Suppressor macrophage treated with lipopolysaccharide for 1 hour (primary cell): ENCODE results near the gene RAMACL.

Source experiments
- DNase-seq, 3 donors: peaks; one replicate each; pipeline ENCODE4 v3.0.0-alpha.2; 2020 to 2022

The RAMACL gene

GRCh38 chr6:166573511-166574216 lies 12.8 kb downstream of the RAMACL start:
- DNase-seq: peak; percentile 62 to 70 (median 69)

GRCh38 chr6:166572370-166573261 lies 13.9 kb downstream of the RAMACL start:
- DNase-seq: peak in 1 of 3 donors; percentile 22

GRCh38 chr6:166570929-166571713 lies 15.4 kb downstream of the RAMACL start:
- DNase-seq: no peak

GRCh38 chr6:166569206-166569605 lies 17.3 kb downstream of the RAMACL start:
- no peak for DNase-seq

GRCh38 chr6:166567813-166568212 lies 18.7 kb downstream of the RAMACL start:
- no peak for DNase-seq

- DNase-seq: peak in 2 of 3 donors; percentile 21 to 35
Measured at GRCh38 chr6:166567107-166567506, 19.4 kb downstream of the RAMACL start.

- DNase-seq: no peak
Measured at GRCh38 chr6:166566026-166567011, 20.2 kb downstream of the RAMACL start.

GRCh38 chr6:166565084-166565967 lies 21.2 kb downstream of the RAMACL start:
- DNase-seq: no peak

GRCh38 chr6:166563805-166564204 lies 22.7 kb downstream of the RAMACL start:
- DNase-seq: no peak

- DNase-seq: no peak
Measured at GRCh38 chr6:166563200-166563599, 23.3 kb downstream of the RAMACL start.

GRCh38 chr6:166562726-166563125 lies 23.8 kb downstream of the RAMACL start:
- no peak for DNase-seq

GRCh38 chr6:166561771-166562359 lies 24.6 kb downstream of the RAMACL start:
- DNase-seq: no peak

- DNase-seq: no peak
Measured at GRCh38 chr6:166560222-166560621, 26.3 kb downstream of the RAMACL start.

- no peak for DNase-seq
Measured at GRCh38 chr6:166559662-166560061, 26.8 kb downstream of the RAMACL start.

GRCh38 chr6:166559211-166559610 lies 27.3 kb downstream of the RAMACL start:
- no peak for DNase-seq

GRCh38 chr6:166558156-166559005 lies 28.1 kb downstream of the RAMACL start:
- DNase-seq: no peak

- peak; percentile 74 to 81 (median 80) for DNase-seq
Measured at GRCh38 chr6:166556863-166557322, 29.6 kb downstream of the RAMACL start.

- DNase-seq: no peak
Measured at GRCh38 chr6:166556336-166556735, 30.1 kb downstream of the RAMACL start.

GRCh38 chr6:166555086-166555485 lies 31.4 kb downstream of the RAMACL start:
- DNase-seq: no peak
